HL-60/S4 treated with retinoic acid at 250 ng/mL for 4 days and 3 days (cell line): ENCODE data around the gene AP5Z1.

Experiments
- in situ Hi-C: fragments of 300-500 bp; cut with MboI; formaldehyde crosslinking; loops from 2 replicates; pipeline ENCODE4 v1.7.0; 2022; ENCODE audit warnings: low sequenced_read_pairs

The AP5Z1 gene

DNA sequence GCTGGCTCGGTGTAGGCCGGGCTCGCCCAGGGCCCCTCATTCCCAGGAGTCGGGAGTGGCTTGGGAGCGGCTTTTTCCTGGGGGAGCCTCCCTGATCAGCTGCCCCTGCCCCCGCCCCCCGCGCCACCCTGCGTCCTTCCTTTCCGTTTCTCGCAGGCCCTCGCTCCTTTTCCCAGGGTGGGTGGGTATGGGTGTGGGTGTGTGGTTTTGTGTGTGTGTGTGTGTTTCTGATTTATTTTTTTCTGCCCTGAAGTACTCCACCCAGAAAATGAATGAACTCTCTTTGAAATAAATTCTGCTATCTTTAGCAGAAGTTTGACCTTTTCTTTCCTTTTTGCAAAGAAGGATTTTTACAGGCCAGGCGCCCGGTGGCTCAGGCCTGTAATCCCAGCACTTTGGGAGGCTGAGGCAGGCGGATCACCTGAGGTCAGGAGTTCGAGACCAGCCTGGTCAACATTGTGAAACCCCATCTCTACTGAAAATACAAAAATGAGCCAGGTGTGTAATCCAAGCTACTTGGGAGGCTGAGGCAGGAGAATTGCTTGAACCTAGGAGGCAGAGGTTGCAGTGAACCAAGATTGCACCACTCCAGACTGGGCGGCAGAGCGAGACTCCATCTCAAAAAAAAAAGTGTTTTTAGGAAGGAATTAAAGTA is 30.0 kb upstream of the AP5Z1 start:
- in situ Hi-C loops, result no loop called here

GRCh38 chr7:4745971-4746919 is 29.2 kb upstream of the AP5Z1 start:
- in situ Hi-C loops, result no loop called here

GRCh38 chr7:4747013-4747412 is 28.4 kb upstream of the AP5Z1 start:
- in situ Hi-C loops, result no loop called here

DNA sequence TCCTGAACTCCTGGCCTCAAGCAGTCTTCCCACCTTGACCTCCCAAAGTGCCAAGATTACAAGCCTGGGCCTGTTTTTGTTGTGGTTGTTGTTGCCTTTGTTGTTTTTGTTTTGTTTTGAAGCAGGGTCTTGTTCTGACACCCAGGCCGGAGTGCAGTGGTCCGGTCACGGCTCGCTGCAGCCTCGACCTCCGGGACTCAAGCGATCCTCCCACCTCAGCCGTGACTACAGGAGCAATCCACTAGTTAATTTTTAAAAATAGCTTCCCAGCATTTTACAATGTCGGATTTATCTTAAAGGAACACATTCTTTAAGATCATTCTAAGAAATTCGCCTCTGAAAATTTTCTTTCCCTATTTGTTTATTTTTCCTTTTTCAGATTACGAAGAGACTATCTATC is 27.7 kb upstream of the AP5Z1 start:
- in situ Hi-C loops, result no loop called here

- in situ Hi-C loops, result no loop called here
These were observed 27.2 kb upstream of the AP5Z1 start for GRCh38 chr7:4748231-4748681.

GRCh38 chr7:4749363-4749762 is 26.1 kb upstream of the AP5Z1 start:
- in situ Hi-C loops, result no loop called here

DNA sequence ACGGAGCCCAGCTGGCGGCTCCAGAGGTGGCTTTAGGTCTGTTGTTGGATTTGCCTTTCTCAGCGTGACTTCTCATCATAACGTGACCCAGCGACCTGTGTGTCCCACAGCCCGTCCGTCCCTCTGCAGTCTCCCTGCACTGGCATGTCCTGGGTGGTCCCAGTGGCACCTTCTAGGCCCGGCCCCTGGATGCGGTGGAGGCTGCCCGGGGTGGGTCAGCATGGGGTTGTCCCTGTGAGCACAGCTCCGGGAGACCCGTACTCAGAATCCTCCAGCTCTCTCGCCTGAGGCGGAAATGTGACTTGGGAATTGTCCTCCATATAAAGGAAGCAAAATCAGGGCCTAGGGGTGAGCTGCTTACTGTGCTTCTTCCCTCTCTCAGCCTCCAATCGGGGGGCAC is 25.6 kb upstream of the AP5Z1 start:
- in situ Hi-C loops, result loop anchor here (25.0 kb wide), 1 partner anchor 137 kb away; no protein-coding TSS in a partner anchor

- in situ Hi-C loops, result loop anchor here (25.0 kb wide), 1 partner anchor 139 kb away; no protein-coding TSS in a partner anchor
These were observed 23.9 kb upstream of the AP5Z1 start for GRCh38 chr7:4751398-4751947.

DNA sequence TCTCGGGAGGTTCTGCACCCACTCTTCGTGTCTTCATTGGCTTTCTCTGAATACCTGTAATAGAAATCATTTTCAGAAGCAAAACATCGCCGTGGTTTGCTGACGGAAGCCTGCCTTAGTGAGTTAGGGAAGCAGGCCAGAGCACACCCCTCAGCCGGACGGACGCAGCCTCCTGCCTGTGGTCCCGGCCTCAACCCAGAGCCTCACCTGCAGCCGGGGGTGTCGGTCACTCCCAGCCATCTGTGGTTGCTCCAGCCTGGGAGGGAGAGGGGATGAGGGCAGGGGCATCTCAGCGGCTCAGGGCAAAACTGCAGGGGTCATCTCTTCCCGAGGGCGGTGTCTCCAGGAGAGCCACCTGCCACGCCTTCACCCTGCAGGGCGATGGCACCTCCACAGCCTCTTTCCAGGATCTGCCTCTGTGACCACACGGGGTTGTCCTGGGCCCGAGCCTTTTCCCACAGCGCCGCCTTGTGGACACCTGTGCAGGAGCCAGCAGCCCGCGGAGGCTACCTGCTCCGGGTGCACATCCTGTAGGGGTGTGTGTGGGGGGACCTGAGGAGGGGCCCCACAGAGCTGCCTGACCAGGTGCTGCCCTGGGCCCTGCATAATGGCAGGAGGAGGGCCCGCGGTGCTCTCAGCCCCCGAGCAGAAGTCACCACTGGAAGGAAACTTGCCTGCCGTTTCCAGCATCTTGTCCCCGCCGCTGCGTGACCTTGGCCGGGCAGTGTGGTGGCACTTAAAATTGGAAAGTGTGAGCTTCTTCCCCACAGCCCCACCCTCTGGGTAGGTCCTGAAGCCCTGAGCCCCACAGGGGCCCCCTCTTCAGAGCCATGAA is 21.6 kb upstream of the AP5Z1 start:
- in situ Hi-C loops, result loop anchor here (25.0 kb wide), 1 partner anchor 142 kb away; no protein-coding TSS in a partner anchor

- in situ Hi-C loops, result loop anchor here (25.0 kb wide), 1 partner anchor 142 kb away; no protein-coding TSS in a partner anchor
These were observed 20.9 kb upstream of the AP5Z1 start for GRCh38 chr7:4754433-4755010.

- in situ Hi-C loops, result loop anchor here (25.0 kb wide), 1 partner anchor 143 kb away; no protein-coding TSS in a partner anchor
These were observed 20.4 kb upstream of the AP5Z1 start for GRCh38 chr7:4755045-4755444.

- in situ Hi-C loops, result loop anchor here (25.0 kb wide), 1 partner anchor 146 kb away; no protein-coding TSS in a partner anchor
These were observed 17.3 kb upstream of the AP5Z1 start for GRCh38 chr7:4758111-4758510.

DNA sequence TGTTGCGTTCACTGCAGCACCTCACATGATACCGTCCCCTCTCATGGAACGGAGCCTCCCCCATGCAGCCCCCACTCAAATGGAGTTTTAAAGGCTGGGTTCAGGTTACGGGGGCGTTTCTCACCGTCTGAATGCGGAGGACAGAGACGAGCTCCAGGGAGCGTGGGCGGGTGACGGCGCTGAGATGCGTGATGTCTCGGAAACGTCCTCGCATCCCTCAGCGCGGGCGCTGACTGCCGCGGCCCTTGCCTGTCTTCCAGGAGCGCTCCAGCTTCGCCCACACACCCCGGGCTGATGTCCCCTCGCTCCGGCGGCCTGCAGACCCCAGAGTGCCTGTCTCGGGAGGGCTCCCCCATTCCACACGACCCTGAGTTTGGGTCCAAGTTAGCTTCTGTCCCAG is 16.6 kb upstream of the AP5Z1 start:
- in situ Hi-C loops, result loop anchor here (25.0 kb wide), 1 partner anchor 146 kb away; no protein-coding TSS in a partner anchor

- in situ Hi-C loops, result loop anchor here (25.0 kb wide), 1 partner anchor 147 kb away; no protein-coding TSS in a partner anchor
These were observed 16.2 kb upstream of the AP5Z1 start for GRCh38 chr7:4759211-4759610.

DNA sequence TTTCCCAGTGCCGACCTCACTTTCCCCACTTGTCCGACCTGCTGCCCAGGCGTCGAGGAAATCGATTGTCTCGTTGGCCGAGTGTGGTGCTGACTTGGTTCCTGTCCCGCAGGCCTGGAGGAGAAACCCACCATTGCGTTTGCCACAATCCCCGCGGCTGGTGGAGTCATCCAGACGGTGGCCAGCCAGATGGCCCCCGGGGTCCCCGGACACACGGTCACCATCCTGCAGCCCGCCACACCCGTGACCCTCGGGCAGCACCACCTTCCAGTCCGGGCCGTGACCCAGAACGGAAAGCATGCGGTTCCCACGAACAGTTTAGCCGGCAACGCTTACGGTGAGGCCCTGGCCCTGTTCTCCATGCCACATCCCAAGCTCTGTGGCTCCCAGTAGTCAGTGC is 14.5 kb upstream of the AP5Z1 start:
- in situ Hi-C loops, result loop anchor here (25.0 kb wide), 1 partner anchor 149 kb away; no protein-coding TSS in a partner anchor

- in situ Hi-C loops, result loop anchor here (25.0 kb wide), 1 partner anchor 150 kb away; no protein-coding TSS in a partner anchor
These were observed 13.0 kb upstream of the AP5Z1 start for GRCh38 chr7:4762121-4763055.

- in situ Hi-C loops, result loop anchor here (25.0 kb wide), 1 partner anchor 151 kb away; no protein-coding TSS in a partner anchor
These were observed 12.2 kb upstream of the AP5Z1 start for GRCh38 chr7:4763091-4763793.

DNA sequence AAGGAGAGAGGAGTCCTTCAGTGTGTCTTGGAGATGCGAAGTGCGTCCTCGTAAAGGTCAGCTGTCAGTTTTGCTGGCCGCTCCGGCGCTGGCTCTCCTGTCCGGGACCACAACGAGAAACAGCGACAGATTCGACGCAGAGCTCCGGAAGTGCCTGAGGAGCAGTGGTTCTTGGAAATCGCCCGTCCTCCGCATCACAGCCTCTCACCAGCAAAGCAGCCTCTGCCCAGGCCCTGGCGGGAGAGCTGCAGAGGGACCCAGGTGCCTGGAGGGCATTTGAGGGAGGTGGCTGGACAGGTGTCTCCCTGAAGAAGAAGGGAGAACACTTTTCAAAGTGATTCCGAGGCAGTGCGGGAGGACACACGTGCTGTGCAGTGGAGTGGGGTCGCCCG is 11.6 kb upstream of the AP5Z1 start:
- in situ Hi-C loops, result loop anchor here (25.0 kb wide), 1 partner anchor 151 kb away; no protein-coding TSS in a partner anchor
